Measurements from ENCODE around the gene ATRX. TPM values are rescaled to one million over a fixed set of nuclear protein-coding genes. Genes with fewer than 3 reads are reported as not detected.
A peak's percentile ranks its signal among the peaks of the same experiment; 100 is the strongest.

ATRX gene
- total RNA-seq, 1 donor from 2014 or later = 120 TPM

DNA sequence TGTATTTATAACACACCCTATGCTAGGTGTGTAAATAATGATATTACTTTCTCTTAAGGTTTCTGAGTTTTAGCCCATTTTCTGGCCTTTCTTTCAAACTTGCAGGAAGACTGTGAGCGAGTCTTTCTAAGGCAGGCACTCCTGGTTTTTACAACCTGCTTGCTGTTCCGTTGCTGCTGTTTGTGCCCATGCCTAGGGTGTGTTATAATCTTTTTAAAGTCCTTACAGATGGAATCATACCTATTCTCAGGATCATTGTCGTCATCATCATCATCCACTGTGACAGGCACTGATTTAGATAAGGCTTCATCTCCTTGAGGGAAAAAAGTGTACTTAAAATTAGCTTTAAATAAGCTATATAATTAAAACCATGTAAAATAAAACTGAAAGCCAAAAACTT lies 110.0 kb downstream of the ATRX start:
- H3K27me3 Mint-ChIP-seq = no peaks in the 10 kb centered on the region
- no peak overlapping the region for H3K27ac Mint-ChIP-seq
- intact Hi-C loops (cut with micrococcal nuclease) = no loop called here

DNA sequence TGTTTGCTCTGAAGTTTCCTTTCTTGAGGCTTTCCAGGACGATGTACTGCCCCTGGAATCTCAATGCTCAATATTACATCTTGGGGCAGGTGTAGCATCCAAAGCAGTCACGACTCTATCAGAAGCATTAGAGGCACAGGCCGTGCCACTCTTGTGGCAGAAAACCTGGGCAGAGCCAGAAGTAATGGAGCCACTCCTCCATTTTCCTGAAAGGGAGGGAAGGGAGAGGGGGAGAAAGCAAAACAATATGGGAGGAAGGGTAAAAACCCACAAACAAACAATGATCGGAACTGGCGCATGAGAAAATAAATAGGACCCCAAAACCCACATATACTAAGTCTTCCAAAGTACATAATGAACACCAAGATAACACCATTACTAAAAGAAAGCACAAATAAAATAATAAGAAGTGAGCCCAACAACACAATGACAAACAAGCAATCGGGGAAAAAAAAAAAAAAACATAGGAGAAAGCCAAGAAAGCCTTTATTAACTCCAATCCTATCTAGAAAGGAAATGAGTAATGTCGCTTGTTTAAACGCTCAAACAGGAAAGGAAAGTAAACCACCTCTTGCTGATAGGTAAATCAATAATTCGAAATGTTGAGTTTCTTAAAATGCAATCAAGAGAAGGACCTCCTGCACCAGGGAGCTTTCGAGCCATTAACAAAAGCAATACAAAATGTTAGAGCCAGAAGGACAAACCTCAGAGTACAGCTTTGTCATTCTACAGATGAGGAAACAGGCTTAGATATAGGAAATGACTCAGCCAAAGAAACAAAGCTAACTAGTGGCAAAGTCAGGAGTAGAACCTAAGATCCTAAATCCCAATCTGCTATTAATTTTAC lies 117.4 kb downstream of the ATRX start:
- Mint-ChIP-seq H3K9me3 (no peaks in the 10 kb centered on the region), H3K27ac (no peak overlapping the region), H3K4me3 (no peak overlapping the region), H3K27me3 (no peaks in the 10 kb centered on the region), H3K4me1 (peaks cover 4% of the 10 kb centered on the region), H3K36me3 (ENCODE audit: low read depth) (peaks cover 14% of the 10 kb centered on the region)
- intact Hi-C loops (cut with micrococcal nuclease) = no loop called here
- ATAC-seq (ENCODE audit: low read depth) (no peak), DNase-seq (no peak)
- POLR2A ChIA-PET = no interaction called here
- CTCF ChIA-PET = no interaction called here
- TF ChIP-seq, protein P1, sequence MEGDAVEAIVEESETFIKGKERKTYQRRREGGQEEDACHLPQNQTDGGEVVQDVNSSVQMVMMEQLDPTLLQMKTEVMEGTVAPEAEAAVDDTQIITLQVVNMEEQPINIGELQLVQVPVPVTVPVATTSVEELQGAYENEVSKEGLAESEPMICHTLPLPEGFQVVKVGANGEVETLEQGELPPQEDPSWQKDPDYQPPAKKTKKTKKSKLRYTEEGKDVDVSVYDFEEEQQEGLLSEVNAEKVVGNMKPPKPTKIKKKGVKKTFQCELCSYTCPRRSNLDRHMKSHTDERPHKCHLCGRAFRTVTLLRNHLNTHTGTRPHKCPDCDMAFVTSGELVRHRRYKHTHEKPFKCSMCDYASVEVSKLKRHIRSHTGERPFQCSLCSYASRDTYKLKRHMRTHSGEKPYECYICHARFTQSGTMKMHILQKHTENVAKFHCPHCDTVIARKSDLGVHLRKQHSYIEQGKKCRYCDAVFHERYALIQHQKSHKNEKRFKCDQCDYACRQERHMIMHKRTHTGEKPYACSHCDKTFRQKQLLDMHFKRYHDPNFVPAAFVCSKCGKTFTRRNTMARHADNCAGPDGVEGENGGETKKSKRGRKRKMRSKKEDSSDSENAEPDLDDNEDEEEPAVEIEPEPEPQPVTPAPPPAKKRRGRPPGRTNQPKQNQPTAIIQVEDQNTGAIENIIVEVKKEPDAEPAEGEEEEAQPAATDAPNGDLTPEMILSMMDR (IDR thresholded peaks at IDR 0.05) = no peak

More for the DNA sequence above, 110.0 kb downstream of the ATRX start:
- H3K4me1 Mint-ChIP-seq = peaks cover 4% of the 10 kb centered on the region
- TF ChIP-seq, protein P1 (IDR thresholded peaks at IDR 0.05) = no peak
- H3K4me3 Mint-ChIP-seq = no peak overlapping the region
- POLR2A ChIA-PET = no interaction called here
- DNase-seq = no peak
- H3K36me3 Mint-ChIP-seq (ENCODE audit: low read depth) = peaks cover 9% of the 10 kb centered on the region
- no peak for ATAC-seq (ENCODE audit: low read depth)
- CTCF ChIA-PET = no interaction called here
- H3K9me3 Mint-ChIP-seq = no peaks in the 10 kb centered on the region

DNA sequence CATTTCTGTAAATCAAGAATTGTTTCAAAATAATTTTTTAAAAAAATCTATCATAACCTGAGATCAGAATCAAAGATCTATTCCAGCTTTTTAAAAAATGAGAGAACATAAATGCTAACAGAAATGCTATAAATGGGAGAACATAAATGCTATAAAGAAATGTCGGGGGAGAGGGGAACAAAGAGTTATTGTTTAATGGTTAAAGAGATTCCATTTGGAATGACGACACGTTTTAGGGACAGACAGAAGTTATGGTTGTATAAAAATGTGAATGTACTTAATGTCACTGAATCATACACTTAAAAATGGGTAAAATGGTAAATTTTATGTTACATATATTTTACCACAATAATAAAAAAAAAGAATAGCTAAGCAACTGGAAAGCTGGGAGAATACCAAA lies 127.1 kb downstream of the ATRX start:
- H3K4me1 Mint-ChIP-seq = no peaks in the 10 kb centered on the region
- H3K4me3 Mint-ChIP-seq = no peak overlapping the region
- TF ChIP-seq, protein P1 (IDR thresholded peaks at IDR 0.05) = no peak
- POLR2A ChIA-PET = no interaction called here
- intact Hi-C loops (cut with micrococcal nuclease) = loop anchor here (5.0 kb wide), 1 partner anchor 33 kb away; no protein-coding TSS in a partner anchor
- peaks cover 49% of the 10 kb centered on the region for H3K36me3 Mint-ChIP-seq (ENCODE audit: low read depth)
- H3K27ac Mint-ChIP-seq = no peak overlapping the region
- no peaks in the 10 kb centered on the region for H3K27me3 Mint-ChIP-seq
- no peak for DNase-seq
- H3K9me3 Mint-ChIP-seq = no peaks in the 10 kb centered on the region
- ATAC-seq (ENCODE audit: low read depth) = no peak
- CTCF ChIA-PET = no interaction called here

DNA sequence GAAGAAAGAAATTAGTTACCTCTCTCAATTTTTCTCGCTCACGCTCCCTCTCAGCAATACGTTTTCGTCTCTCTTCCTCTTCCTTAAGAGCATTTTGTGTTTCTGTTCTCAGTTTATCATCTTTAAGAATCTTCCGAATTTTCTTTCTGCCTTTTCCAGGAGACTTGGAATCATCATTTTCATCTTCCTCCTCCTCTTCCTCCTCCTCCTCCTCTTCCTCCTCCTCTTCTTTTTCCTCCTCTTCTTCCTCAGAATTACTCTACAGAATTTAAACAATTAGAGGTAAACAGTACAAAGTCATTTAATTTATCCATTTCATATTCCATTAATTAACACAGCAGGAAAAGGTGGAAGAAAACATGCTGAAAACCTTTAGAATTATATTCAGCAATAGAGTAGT lies 133.9 kb downstream of the ATRX start:
- DNase-seq (no peak), ATAC-seq (ENCODE audit: low read depth) (no peak)
- H3K27me3 Mint-ChIP-seq = no peaks in the 10 kb centered on the region
- TF ChIP-seq, protein P1 (IDR thresholded peaks at IDR 0.05) = no peak
- peaks cover 57% of the 10 kb centered on the region for H3K36me3 Mint-ChIP-seq (ENCODE audit: low read depth)
- H3K4me3 Mint-ChIP-seq = no peak overlapping the region
- no peak overlapping the region for H3K27ac Mint-ChIP-seq
- POLR2A ChIA-PET = no interaction called here
- intact Hi-C loops (cut with micrococcal nuclease) = no loop called here
- CTCF ChIA-PET = no interaction called here
- H3K9me3 Mint-ChIP-seq = no peaks in the 10 kb centered on the region
- no peaks in the 10 kb centered on the region for H3K4me1 Mint-ChIP-seq

DNA sequence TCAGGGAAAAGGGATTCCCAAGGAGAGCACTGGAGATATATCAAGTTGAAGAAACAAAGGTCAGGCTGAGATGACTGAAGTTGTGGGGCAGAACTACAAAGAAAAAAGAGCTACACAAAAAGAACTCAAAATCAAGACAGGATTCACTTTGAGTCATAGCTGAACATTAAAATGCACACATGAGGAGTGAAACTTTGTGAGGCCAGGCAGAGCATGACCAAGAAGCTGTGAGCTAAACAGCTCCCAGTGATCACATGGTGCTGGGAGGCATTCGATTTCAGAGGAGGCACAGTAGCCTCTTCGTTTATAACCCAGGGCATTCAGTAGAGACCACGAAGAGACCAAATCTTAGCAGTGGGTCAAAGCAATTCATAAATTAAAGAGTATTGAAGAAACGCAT lies 145.3 kb downstream of the ATRX start:
- TF ChIP-seq, protein P1 (IDR thresholded peaks at IDR 0.05) = no peak
- Mint-ChIP-seq H3K27me3 (no peaks in the 10 kb centered on the region), H3K4me1 (peaks cover 4% of the 10 kb centered on the region), H3K27ac (peak overlapping the region; percentile 14), H3K4me3 (no peak overlapping the region), H3K9me3 (no peaks in the 10 kb centered on the region), H3K36me3 (ENCODE audit: low read depth) (peaks cover 62% of the 10 kb centered on the region)
- POLR2A ChIA-PET = no interaction called here
- CTCF ChIA-PET = no interaction called here
- intact Hi-C loops (cut with micrococcal nuclease) = no loop called here
- DNase-seq = no peak
- ATAC-seq (ENCODE audit: low read depth) = no peak
